Common myeloid progenitor, CD34-positive (primary cell): ENCODE data around the gene HDAC5.
"Not testable (repeated sequence)": the region's sequence is repeated elsewhere in the genome, so short reads cannot be mapped to it uniquely, and the experiment has no call there.

Experiments
- CTCF ChIA-PET: fragments of 350-600 bp; sonication (Branson Sonifier 250); formaldehyde crosslinking; loops from one replicate; lab custom pipeline; 2021; ENCODE audit warnings: antibody characterized with exemption; lab: Charles Lee
- POLR2A ChIA-PET: fragments of 350-600 bp; sonication (Branson Sonifier 250); formaldehyde crosslinking; loops from one replicate; lab custom pipeline; 2021; ENCODE audit warnings: antibody characterized with exemption; lab: Charles Lee
- DNase-seq, 3 donors: peaks; one replicate each; pipeline versions ENCODE4 v3.0.0 to v3.0.0-alpha.2; 2013
- H3K27ac ChIP-seq, 2 experiments: 1 replicate in 1 of 2; 2 replicates in 1 of 2; pipeline ENCODE4 v1.7.0; 2013; ENCODE audit warnings: inconsistent platforms in 2 of 2, low read length in 2 of 2, mild to moderate bottlenecking in 2 of 2, low read depth in 1 of 2, moderate library complexity in 1 of 2; ENCODE audit not compliant: severe bottlenecking in 2 of 2, insufficient read depth in 1 of 2, poor library complexity in 1 of 2
- H3K27me3 ChIP-seq, 5 experiments: replicated peaks in 2 of 5; 1 replicate in 3 of 5; 2 replicates in 2 of 5; pipeline versions ENCODE4 v1.6.1 to v1.7.0; 2013; ENCODE audit warnings: low read length in 4 of 5, mild to moderate bottlenecking in 2 of 5, moderate library complexity in 2 of 5, inconsistent platforms in 1 of 5; ENCODE audit not compliant: insufficient read depth in 5 of 5, control insufficient read depth in 4 of 5
- H3K36me3 ChIP-seq, 4 experiments: 1 replicate in 2 of 4; 2 replicates in 2 of 4; pipeline versions ENCODE4 v1.6.1 to v1.7.0; 2013; ENCODE audit warnings: low read length in 3 of 4, control low read depth in 1 of 4, mild to moderate bottlenecking in 1 of 4; ENCODE audit not compliant: control insufficient read depth in 4 of 4, insufficient read depth in 4 of 4
- H3K4me1 ChIP-seq, 4 experiments: 1 replicate in 3 of 4; 2 replicates in 1 of 4; pipeline versions ENCODE4 v1.6.1 to v1.7.1; 2013; ENCODE audit warnings: low read length in 3 of 4, mild to moderate bottlenecking in 3 of 4, control low read depth in 1 of 4, inconsistent platforms in 1 of 4, moderate library complexity in 1 of 4; ENCODE audit not compliant: control insufficient read depth in 4 of 4, insufficient read depth in 4 of 4; ENCODE audit errors: control extremely low read depth in 1 of 4
- H3K4me3 ChIP-seq, 7 experiments: 1 replicate in 4 of 7; 2 replicates in 3 of 7; pipeline versions ENCODE4 v1.5.1 to v1.7.0; 2013; ENCODE audit warnings: mild to moderate bottlenecking in 7 of 7, low read length in 6 of 7, moderate library complexity in 6 of 7, inconsistent platforms in 2 of 7, low read depth in 2 of 7, control low read depth in 1 of 7; ENCODE audit not compliant: insufficient read depth in 4 of 7, control insufficient read depth in 1 of 7; ENCODE audit errors: extremely low read depth in 1 of 7
- H3K9me3 ChIP-seq, 5 experiments: 1 replicate in 4 of 5; 2 replicates in 1 of 5; pipeline versions ENCODE4 v1.6.1 to v1.7.1; 2013; ENCODE audit warnings: low read length in 4 of 5, mild to moderate bottlenecking in 2 of 5, inconsistent platforms in 1 of 5, low read depth in 1 of 5, moderate library complexity in 1 of 5; ENCODE audit not compliant: control insufficient read depth in 4 of 5, insufficient read depth in 2 of 5; ENCODE audit errors: control extremely low read depth in 1 of 5
- WGBS: methylation state at CpG from one replicate; pipeline ENCODE4 v1.1.5; 2013; ENCODE audit not compliant: insufficient coverage; 5-methylcytosine and 5-hydroxymethylcytosine counted together

The HDAC5 gene

GRCh38 chr17:44159519-44160210 lies 36.2 kb upstream of the HDAC5 start:
- H3K4me3 ChIP-seq, result no peak overlapping the region
- no peaks in the 10 kb centered on the region for H3K27me3 ChIP-seq
- WGBS, result 89% methylated on average over 9 of the region's 15 CpGs
- no peaks in the 10 kb centered on the region for H3K4me1 ChIP-seq
- DNase-seq, result peak in 2 of 3 donors; percentile 43 to 63
- CTCF ChIA-PET, result interaction anchor here (0.8 to 1.8 kb wide), 2 partner anchors 9 to 12 kb away, joined by 5 to 6 read pairs; no protein-coding TSS in a partner anchor
- H3K36me3 ChIP-seq, result peaks cover 0 to 46% (median 10%) of the 10 kb centered on the region in 4 experiments
- H3K9me3 ChIP-seq, result no peaks in the 10 kb centered on the region
- peak overlapping the region in 1 of 2 experiments; percentile 49 for H3K27ac ChIP-seq
- POLR2A ChIA-PET, result interaction anchor here (0.6 kb wide), 1 partner anchor 13 kb away, joined by 3 read pairs; no protein-coding TSS in a partner anchor

- H3K27ac ChIP-seq, result no peak overlapping the region
- no peaks in the 10 kb centered on the region for H3K9me3 ChIP-seq
- peaks cover 0 to 6% (median 0%) of the 10 kb centered on the region in 4 experiments for H3K4me1 ChIP-seq
- H3K27me3 ChIP-seq, result no peaks in the 10 kb centered on the region
- ChIA-PET CTCF (no interaction called here), POLR2A (no interaction called here)
- no peak for DNase-seq
- 93% methylated on average over 2 of the region's 2 CpGs for WGBS
- peaks cover 2 to 56% (median 11%) of the 10 kb centered on the region in 4 experiments for H3K36me3 ChIP-seq
- no peak overlapping the region for H3K4me3 ChIP-seq
Measured at GRCh38 chr17:44155488-44155887, 32.0 kb upstream of the HDAC5 start.

GRCh38 chr17:44152875-44153274 lies 29.4 kb upstream of the HDAC5 start:
- H3K27me3 ChIP-seq, result no peaks in the 10 kb centered on the region
- no peak overlapping the region for H3K4me3 ChIP-seq
- no CpG with 5 or more reads among the region's 4 CpGs for WGBS
- CTCF ChIA-PET, result interaction anchor here (0.6 to 2.6 kb wide), 2 partner anchors 9 to 33 kb away, joined by 3 to 7 read pairs; no protein-coding TSS in a partner anchor
- H3K9me3 ChIP-seq, result no peaks in the 10 kb centered on the region
- peaks cover 0 to 6% (median 0%) of the 10 kb centered on the region in 4 experiments for H3K4me1 ChIP-seq
- peak overlapping the region in 1 of 2 experiments; percentile 7 for H3K27ac ChIP-seq
- no peak for DNase-seq
- peaks cover 2 to 59% (median 14%) of the 10 kb centered on the region in 4 experiments for H3K36me3 ChIP-seq
- POLR2A ChIA-PET, result interaction anchor here (0.5 kb wide), 1 partner anchor 20 kb away, joined by 3 read pairs; no protein-coding TSS in a partner anchor

- Histone ChIP-seq H3K9me3 (no peaks in the 10 kb centered on the region), H3K27ac (no peak overlapping the region), H3K4me1 (peaks cover 0 to 6% (median 0%) of the 10 kb centered on the region in 4 experiments), H3K27me3 (no peaks in the 10 kb centered on the region), H3K4me3 (no peak overlapping the region), H3K36me3 (peaks cover 2 to 72% (median 20%) of the 10 kb centered on the region in 4 experiments)
- POLR2A ChIA-PET, result interaction anchor here (0.6 kb wide), 1 partner anchor 63 kb away, joined by 3 read pairs; no protein-coding TSS in a partner anchor
- WGBS, result 100% methylated on average over 3 of the region's 4 CpGs
- no peak for DNase-seq
- CTCF ChIA-PET, result interaction anchor here (1.3 to 2.5 kb wide), 2 partner anchors 11 to 18 kb away, joined by 5 to 9 read pairs; no protein-coding TSS in a partner anchor
Measured at GRCh38 chr17:44149750-44150329, 26.4 kb upstream of the HDAC5 start.

- CTCF ChIA-PET, result interaction anchor here (1.3 kb wide), 1 partner anchor 11 kb away, joined by 5 read pairs; no protein-coding TSS in a partner anchor
Measured at GRCh38 chr17:44149066-44149465, 25.6 kb upstream of the HDAC5 start.

GRCh38 chr17:44147812-44148211 lies 24.4 kb upstream of the HDAC5 start:
- Histone ChIP-seq H3K27ac (no peak overlapping the region), H3K4me3 (no peak overlapping the region), H3K27me3 (no peaks in the 10 kb centered on the region), H3K9me3 (no peaks in the 10 kb centered on the region), H3K4me1 (peaks cover 0 to 10% (median 2%) of the 10 kb centered on the region in 4 experiments), H3K36me3 (peaks cover 2 to 62% (median 19%) of the 10 kb centered on the region in 4 experiments)
- no peak for DNase-seq
- CTCF ChIA-PET, result interaction anchor here (7.4 kb wide), 1 partner anchor 21 kb away, joined by 41 read pairs; the partner anchor contains the start of gene ASB16
- 94% methylated on average over 4 of the region's 4 CpGs for WGBS
- POLR2A ChIA-PET, result no interaction called here

More at GRCh38 chr17:44149066-44149465, 25.6 kb upstream of the HDAC5 start:
- not testable (repeated sequence) for DNase-seq, H3K27me3 ChIP-seq, H3K4me1 ChIP-seq, H3K9me3 ChIP-seq, H3K27ac ChIP-seq, H3K4me3 ChIP-seq
- no CpG with 5 or more reads among the region's 3 CpGs for WGBS
- POLR2A ChIA-PET, result interaction anchor here (0.6 to 0.8 kb wide), 2 partner anchors 8 to 63 kb away, joined by 3 read pairs; no protein-coding TSS in a partner anchor
- peaks cover 2 to 64% (median 20%) of the 10 kb centered on the region in 4 experiments for H3K36me3 ChIP-seq
